Esophagus muscularis mucosa (tissue), 3 donors: ENCODE data around the gene CCDC88C.

ENCODE experiments used
- CTCF ChIP-seq, 3 experiments: fragments of 200-600 bp in 2 of 3; fragments of 450-650 bp in 1 of 3; sonication (generic) in 2 of 3; IDR thresholded peaks; one replicate each; pipeline ENCODE4 v1.5.1; 2017 to 2019; ENCODE audit warnings: antibody characterized with exemption in 3 of 3, mild to moderate bottlenecking in 2 of 3, moderate library complexity in 1 of 3
- POLR2A ChIP-seq: fragments of 450-650 bp; IDR thresholded peaks from one replicate; pipeline ENCODE4 v1.6.1; 2017; ENCODE audit warnings: antibody characterized with exemption, moderate library complexity, mild to moderate bottlenecking, low read depth
- POLR2AphosphoS5 ChIP-seq, 2 donors: sonication (generic); formaldehyde crosslinking; IDR thresholded peaks; one replicate each; pipeline ENCODE4 v1.6.1; 2017; ENCODE audit warnings: antibody characterized with exemption in 2 of 2

- TF ChIP-seq CTCF (IDR thresholded peaks at IDR 0.05) (no peak), POLR2A (no peak), POLR2AphosphoS5 (IDR thresholded peaks at IDR 0.05) (no peak)
Observed at GRCh38 chr14:91321131-91321530, 96.5 kb downstream of the CCDC88C start.
